NB4 (cell line): Measurements from ENCODE around the gene KCNAB2.
A peak's percentile ranks its signal among the peaks of the same experiment; 100 is the strongest.

Source experiments
- DNase-seq: peaks from one replicate; pipeline ENCODE4 v3.0.0; 2010; ENCODE audit warnings: low read depth
- H3K4me3 ChIP-seq: one replicate; pipeline ENCODE4 v1.5.1; 2011; ENCODE audit warnings: mild to moderate bottlenecking, low read depth, low read length, moderate library complexity
- MYC ChIP-seq: IDR thresholded peaks from 2 replicates; pipeline ENCODE4 v1.6.1; 2011; ENCODE audit warnings: low read depth, low read length
- POLR2A ChIP-seq: IDR thresholded peaks from 2 replicates; pipeline ENCODE4 v1.6.1; 2011; ENCODE audit warnings: mild to moderate bottlenecking; ENCODE audit not compliant: insufficient read length; ENCODE audit errors: extremely low read depth
- TF ChIP-seq, protein P1 (sequence below): IDR thresholded peaks from 2 replicates; pipeline ENCODE4 v1.6.1; 2011; ENCODE audit warnings: low read depth, low read length
- TF ChIP-seq, protein P2 (sequence below): IDR thresholded peaks from one replicate; pipeline ENCODE4 v1.5.1; 2012; ENCODE audit warnings: low read depth, low read length

The KCNAB2 gene

GRCh38 chr1:6097824-6098223 lies 52.1 kb downstream of the KCNAB2 start:
- H3K4me3 ChIP-seq: no peak overlapping the region
- no peak for DNase-seq
- TF ChIP-seq, protein P1, sequence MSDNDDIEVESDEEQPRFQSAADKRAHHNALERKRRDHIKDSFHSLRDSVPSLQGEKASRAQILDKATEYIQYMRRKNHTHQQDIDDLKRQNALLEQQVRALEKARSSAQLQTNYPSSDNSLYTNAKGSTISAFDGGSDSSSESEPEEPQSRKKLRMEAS: no peak
- TF ChIP-seq MYC (no peak), POLR2A (no peak)
- TF ChIP-seq, protein P2, sequence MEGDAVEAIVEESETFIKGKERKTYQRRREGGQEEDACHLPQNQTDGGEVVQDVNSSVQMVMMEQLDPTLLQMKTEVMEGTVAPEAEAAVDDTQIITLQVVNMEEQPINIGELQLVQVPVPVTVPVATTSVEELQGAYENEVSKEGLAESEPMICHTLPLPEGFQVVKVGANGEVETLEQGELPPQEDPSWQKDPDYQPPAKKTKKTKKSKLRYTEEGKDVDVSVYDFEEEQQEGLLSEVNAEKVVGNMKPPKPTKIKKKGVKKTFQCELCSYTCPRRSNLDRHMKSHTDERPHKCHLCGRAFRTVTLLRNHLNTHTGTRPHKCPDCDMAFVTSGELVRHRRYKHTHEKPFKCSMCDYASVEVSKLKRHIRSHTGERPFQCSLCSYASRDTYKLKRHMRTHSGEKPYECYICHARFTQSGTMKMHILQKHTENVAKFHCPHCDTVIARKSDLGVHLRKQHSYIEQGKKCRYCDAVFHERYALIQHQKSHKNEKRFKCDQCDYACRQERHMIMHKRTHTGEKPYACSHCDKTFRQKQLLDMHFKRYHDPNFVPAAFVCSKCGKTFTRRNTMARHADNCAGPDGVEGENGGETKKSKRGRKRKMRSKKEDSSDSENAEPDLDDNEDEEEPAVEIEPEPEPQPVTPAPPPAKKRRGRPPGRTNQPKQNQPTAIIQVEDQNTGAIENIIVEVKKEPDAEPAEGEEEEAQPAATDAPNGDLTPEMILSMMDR: no peak

DNA sequence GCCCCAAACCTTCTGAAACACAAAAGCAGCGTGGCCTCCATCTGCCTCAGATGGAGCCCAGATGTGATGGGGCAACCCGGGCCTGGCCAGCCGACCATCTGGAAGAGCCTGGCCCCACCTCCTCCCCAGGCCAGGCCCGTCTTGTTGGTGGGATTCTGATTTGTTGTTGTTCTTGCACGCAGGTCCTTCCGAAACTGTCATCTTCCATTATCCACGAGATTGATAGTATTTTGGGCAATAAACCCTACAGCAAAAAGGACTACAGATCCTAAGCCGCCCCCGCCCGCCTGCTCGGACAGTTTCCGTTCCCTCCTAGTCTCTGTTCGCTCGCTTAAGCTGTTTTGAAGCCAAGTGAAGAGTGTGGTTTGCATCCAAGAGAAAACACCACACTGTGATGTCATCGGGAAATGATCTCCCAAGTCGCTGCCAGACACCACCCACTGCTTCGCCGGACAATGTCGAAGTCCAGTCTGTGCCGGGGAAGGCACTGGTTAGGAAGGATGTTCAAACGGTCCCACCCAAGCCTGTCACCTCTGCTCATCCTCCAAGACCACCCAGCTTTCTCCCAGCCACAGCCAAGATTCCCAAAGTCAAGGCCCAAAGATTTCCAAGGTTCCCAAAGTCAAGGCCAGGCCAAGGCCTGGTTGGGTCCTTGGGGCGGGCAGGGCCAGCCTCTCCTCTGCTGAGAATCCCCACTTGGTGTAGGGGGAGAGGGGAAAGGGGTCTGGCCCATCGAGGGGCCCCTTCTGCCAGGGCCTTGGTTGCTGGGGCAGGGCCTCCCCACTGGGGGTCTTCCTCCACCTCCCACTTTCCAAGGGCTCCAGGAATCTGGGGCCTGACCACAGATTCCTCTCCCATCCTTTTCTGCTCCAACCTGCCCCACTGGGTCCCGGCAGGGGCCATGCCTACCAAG lies 52.9 kb downstream of the KCNAB2 start:
- H3K4me3 ChIP-seq: no peak overlapping the region
- DNase-seq: no peak
- TF ChIP-seq, protein P1: no peak
- TF ChIP-seq POLR2A (no peak), MYC (no peak)
- TF ChIP-seq, protein P2: no peak

- TF ChIP-seq, protein P2: no peak
- no peak for TF ChIP-seq MYC
- no peak for TF ChIP-seq POLR2A
- TF ChIP-seq, protein P1: no peak
- DNase-seq: no peak
- no peak overlapping the region for H3K4me3 ChIP-seq
These were observed 53.6 kb downstream of the KCNAB2 start for GRCh38 chr1:6099297-6099696.

GRCh38 chr1:6099787-6100765 lies 54.4 kb downstream of the KCNAB2 start:
- TF ChIP-seq, protein P2: peak; percentile 13
- no peak; the same call in 1 of the 2 replicates for TF ChIP-seq MYC
- H3K4me3 ChIP-seq: no peak overlapping the region
- DNase-seq: peak; percentile 30

- H3K4me3 ChIP-seq: no peak overlapping the region
- peak; percentile 53 for DNase-seq
- TF ChIP-seq POLR2A: peak; percentile 14
- TF ChIP-seq, protein P1: no peak
These were observed 55.4 kb downstream of the KCNAB2 start for GRCh38 chr1:6100861-6101783.
